Stimulated activated CD4-positive, alpha-beta T cell treated with anti-CD3 and anti-CD28 coated beads, Interleukin-12 subunit alpha, Interleukin-12 subunit beta, amount 100 ng/mL, for 4 hours (primary cell): ENCODE measurements around the gene TSPEAR.
"Not testable (repeated sequence)": the region's sequence is repeated elsewhere in the genome, so short reads cannot be mapped to it uniquely, and the experiment has no call there.

Experiments
- DNase-seq: peaks from one replicate; pipeline ENCODE4 v3.0.0-alpha.2; 2020

Gene TSPEAR

DNA sequence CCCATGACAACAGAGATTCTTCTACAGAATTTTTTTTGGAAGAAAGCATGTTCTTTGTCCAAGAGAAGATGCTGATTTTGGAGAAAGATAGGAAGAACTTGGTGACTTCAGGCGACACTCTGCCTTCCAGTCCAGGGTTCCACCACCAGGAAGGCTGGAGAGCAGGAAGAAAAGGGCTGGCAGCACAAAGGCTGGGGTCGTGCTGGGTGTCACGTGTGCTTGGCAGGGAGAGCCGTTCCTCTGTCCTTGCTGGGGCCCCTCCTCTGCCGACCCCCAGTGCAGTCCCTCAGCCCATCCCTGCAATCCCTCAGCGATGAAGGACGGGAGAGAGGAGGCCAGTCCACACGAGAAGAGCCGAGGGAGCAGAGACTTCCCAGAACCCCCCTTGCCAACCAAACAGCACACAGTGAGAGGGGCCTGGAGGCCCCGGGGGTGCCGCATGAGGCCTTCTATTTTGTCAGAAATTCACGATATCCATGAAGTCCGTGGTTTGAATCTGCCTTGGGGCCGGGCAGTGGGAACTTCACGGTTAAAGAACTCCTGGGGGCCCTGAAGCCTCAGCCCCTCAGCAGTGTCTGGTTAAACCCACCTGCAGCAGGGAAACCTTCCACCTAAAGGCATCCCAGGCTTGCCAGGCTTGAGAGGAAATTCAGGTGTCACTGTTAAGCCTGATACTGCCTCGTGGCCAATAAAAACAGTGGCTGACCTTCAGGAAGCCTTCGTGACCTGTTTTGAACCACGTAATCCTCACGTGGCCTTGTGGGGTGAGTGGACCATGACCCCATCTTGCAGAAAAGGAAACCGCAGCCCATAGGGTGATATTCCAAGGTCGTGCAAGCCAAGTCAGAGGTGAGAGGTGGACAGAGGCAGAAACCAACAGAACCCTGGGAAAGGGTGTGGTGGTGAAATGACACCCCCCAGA is 11.0 kb downstream of the TSPEAR start:
- DNase-seq = no peak

DNA sequence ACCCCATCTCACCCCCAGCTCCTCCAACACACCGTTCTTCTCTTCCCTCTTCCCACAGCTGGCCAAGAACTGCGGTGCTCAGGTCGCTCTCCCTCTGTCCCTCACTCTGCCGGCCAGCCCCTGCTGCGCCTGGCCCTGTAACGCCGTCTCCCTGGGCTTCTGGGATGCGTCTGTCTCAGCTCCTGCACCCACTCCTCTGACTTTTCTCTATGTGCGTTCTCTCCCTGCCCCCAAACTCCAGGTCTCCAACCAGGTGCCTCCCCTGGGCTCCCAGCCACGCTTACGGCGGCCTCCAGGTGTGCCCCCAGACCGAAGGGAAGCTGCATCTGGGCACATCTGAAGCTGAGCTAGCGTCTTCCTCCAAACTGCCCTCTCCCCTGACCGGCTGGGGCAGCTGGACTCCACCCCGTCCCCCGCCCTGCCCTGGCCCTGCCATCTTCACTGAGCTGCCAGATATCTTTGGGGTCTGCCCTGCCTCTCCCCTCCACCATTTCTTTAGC is 11.8 kb downstream of the TSPEAR start:
- no peak for DNase-seq

DNA sequence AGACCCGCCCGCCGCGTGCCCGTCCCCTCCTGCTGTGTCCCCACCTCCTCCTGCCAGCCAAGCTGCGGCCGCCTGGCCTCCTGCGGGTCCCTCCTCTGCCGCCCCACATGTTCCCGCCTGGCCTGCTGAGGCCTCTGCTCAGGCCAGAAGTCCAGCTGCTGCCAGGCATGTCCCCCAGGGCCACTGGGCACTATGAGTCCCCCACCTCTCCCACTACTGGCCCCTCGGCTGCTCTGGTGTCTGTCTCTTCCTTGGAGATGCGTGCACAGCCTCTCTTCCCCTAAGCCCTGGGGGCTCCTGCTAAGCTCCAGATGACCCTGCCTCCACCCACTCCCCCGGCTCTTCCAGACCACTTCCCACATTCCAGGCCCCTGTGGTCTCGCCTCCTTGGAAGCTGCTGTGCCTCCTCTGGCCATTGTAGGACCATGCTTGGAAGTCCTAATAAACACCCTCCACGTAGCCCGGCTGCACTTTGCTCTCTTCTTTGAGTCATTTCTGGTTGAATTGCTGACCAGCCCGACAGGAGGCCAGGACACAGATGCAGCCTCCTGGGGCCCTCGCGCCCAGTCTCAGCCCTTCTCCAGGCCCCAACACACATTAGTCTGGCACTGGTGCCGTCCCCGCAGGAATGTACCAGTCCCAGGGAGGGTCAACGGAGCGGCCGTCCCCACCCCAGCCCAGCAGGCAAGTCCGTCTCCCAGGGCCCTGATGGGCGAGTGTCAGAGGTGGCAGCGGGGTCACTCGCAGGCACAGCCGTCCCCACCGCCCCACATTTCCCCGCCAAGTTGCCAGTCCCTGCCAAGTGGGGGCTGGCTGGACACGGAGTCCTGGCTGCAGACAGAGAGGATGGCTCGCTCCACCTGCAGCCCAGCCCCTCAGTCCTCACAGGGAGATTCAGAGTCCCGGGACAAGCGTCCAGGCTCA is 13.3 kb downstream of the TSPEAR start:
- no peak for DNase-seq

DNA sequence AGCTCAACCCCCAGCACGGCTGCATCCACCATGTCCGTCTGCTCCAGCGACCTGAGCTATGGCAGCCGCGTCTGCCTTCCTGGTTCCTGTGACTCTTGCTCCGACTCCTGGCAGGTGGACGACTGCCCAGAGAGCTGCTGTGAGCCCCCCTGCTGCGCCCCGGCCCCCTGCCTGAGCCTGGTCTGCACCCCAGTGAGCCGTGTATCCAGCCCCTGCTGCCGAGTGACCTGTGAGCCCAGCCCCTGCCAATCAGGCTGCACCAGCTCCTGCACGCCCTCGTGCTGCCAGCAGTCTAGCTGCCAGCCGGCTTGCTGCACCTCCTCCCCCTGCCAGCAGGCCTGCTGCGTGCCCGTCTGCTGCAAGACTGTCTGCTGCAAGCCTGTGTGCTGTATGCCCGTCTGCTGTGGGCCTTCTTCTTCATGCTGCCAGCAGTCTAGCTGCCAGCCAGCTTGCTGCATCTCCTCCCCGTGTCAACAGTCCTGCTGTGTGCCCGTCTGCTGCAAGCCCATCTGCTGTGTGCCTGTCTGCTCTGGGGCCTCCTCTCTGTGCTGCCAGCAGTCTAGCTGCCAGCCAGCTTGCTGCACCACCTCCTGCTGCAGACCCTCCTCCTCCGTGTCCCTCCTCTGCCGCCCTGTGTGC is 14.1 kb downstream of the TSPEAR start, which contains the start of gene KRTAP10-12:
Gene KRTAP10-12, plus strand, starts transcription at position 1 of the 639 bp plus-strand sequence. Its CDS starts 30 bp downstream, at position 31.
- DNase-seq = not testable (repeated sequence)

DNA sequence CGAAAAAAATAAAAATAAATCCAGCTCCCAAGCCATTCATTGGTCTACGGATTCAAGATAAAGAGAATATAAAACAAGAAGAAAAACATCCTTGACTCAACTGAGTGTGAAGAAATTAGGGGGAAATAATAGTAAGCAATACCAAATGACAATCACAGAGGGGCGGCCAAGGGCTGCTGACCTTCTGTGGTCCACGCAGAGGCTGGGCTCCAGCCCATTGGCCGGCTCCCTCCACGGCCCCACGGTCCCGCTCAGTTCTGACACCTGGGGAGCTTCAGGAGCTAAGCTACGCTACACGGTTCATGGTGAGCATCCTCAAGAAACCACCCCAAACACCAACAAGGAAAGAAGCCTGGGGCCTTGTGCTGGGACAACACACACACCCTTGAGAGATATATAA is 14.8 kb downstream of the TSPEAR start:
- DNase-seq = no peak

DNA sequence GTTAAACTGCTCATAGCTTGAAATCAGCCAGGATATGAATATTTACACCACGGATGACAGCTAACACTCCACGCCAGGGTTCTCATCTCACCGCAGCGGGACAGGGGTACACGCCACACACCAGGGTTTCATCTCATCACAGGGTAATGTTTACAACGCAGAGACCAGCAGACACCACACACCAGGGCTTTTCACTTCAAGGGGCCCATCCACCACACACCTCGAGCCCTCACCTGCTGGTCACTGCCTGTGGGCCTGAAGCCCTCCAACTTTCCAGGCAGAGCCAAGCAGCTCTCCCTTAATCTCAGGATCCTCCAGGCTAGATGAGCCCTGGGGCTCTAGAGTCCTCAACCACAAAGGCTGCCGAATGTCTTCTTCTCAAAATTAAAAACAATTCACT is 15.7 kb downstream of the TSPEAR start:
- no peak for DNase-seq

DNA sequence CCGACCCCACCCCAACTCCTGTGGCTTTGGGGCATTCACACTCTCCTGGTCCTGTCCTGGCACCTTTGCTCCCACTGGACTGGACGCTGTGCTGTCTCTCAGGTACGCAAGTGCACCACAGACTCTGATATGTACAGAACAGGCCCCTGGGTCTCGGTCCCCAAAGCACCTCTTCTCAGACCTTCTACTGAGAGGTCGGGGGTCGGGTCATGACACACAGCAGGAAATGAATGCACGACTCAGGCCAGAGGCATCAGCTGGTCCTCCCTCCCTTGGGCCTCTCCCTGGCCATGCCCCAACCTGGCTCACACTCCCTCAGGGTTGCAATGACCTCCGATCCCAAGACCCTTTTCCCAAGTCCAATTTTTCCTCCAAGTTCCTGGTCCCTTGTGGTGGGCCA is 16.2 kb downstream of the TSPEAR start:
- no peak for DNase-seq

DNA sequence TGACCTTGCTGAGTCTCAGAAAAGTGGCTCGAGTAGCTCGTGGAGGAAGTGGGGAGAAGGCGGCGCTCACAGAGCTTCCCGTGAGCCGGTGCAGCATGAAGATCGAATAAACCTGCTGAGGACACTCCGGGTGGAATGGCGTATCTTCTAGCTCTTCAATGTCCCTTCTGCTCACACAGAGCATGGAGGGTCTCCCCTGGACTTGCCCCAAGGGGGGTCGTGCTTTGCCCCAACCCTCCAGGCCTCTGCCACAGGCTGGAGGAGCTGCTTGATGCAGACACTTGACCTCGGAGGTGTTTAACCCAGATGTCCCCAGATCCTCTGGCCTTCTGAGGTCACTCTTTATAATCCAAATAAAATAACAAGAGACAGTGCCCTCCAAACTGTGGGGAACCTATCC is 16.6 kb downstream of the TSPEAR start:
- no peak for DNase-seq

DNA sequence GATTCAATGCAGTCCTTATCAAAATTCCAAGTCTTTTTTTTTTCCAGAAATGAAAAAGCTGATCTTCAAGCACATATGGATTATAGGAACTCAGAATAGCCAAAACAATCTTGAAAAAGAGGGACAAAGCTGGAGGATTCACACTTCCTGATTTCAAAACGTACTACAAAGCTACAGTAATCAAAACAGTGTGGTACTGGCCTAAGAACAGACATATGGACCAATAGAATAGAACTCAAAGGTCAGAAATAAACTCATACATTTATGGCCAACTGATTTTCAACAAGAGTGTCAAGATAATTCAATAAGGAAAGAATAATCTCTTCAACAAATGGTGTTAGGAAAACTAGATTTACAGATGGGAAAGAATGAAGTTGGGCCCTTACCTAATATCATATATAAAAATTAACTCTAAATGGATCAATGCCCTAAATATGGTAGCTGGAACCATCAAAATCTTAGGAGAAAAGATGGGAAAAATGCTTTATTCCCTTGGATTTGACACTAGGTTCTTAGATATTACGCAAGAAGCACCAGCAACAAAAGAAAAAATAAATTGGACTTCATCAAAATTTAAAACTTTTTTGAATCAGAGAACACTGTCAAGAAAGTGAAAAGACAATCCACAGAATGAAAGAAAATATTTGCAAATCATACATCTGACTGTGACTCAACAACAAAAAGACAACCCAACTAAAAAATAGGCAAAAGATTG is 18.4 kb downstream of the TSPEAR start:
- no peak for DNase-seq

DNA sequence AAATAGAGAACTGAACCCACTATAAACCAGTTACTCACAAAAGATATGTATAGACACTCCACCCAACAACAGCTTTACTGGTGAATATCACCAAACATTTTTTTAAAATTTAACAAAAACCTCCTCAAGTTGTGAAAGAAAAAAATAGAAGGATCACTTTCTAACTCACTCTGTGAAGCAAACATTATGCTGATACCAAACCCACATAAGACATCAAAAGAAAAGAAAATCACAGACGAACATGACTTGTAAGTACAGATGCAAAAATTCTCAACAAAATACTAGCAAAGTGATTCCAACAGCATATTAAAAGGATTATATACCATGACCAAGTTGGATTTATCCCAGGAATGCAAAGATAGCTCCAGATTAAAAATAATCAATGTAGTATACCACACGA is 19.7 kb downstream of the TSPEAR start:
- DNase-seq = no peak

DNA sequence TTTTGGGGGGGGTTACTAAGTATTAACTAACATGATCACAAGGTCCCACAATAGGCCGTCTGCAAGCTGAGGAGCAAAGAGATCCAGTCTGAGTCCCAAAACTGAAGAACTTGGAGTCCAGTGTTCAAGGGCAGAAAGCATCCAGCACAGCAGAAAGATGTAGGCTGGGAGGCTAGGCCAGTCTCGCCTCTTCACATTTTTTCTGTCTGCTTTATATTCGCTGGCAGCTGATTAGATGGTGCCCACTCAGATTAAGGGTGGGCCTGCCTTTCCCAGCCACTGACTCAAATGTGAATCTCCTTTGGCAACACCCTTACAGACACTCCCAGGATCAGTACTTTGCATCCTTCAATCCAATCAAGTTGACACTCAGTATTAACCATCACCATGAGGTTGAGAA is 21.6 kb downstream of the TSPEAR start:
- not testable (repeated sequence) for DNase-seq

DNA sequence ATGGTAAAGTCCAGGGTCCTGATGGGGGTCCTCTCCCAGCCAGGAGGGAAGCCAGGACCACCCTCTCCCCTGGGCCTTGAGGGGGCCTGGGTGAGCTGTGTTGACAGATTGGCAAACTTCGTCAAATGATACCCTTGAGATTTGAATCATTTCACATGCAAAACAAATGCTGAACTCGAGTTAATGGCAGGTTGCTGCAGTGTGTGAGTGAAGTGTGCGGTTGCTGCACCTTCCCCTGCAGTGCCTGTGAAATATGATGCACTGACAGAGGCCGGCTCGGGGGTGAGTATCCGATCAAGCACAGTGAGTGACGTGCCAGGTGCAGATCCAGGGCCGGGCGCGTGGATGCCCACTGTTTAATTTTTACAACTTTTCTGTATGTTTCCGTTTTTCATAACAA is 23.7 kb downstream of the TSPEAR start:
- no peak for DNase-seq

DNA sequence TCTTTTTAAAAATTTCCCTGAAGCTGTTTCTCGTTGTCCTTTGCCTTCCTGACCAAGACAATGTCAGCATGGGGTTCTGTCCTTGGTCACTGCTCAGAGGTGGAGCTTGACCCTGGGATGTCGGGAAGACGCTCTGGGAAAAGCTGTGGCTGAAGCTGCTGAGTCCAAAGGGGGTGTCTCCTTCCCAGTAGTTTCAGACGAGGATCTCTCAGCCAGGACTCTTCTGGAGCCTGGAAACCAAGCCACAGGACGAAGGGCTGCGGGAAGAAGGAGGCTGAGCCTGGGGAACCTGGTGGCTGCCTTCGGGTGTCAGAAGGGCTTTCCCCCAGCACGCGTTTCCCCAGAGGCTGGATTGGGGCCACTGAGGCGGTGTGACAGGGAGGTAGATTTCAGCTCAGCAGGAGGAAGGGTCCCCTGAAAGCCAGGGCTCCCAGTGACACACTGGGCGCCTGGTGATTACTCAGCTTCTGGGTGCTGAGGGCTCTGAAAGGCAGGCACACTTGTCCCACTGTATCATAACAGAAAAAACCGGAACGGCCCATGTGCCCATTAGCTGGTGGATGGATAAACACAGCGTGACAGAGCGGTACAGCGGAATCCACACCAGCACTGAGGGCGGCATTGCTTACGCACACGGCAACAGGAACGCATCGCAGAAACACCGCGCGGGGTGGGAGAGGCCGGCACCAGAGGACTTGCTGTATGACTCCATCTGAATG is 24.4 kb downstream of the TSPEAR start:
- no peak for DNase-seq

DNA sequence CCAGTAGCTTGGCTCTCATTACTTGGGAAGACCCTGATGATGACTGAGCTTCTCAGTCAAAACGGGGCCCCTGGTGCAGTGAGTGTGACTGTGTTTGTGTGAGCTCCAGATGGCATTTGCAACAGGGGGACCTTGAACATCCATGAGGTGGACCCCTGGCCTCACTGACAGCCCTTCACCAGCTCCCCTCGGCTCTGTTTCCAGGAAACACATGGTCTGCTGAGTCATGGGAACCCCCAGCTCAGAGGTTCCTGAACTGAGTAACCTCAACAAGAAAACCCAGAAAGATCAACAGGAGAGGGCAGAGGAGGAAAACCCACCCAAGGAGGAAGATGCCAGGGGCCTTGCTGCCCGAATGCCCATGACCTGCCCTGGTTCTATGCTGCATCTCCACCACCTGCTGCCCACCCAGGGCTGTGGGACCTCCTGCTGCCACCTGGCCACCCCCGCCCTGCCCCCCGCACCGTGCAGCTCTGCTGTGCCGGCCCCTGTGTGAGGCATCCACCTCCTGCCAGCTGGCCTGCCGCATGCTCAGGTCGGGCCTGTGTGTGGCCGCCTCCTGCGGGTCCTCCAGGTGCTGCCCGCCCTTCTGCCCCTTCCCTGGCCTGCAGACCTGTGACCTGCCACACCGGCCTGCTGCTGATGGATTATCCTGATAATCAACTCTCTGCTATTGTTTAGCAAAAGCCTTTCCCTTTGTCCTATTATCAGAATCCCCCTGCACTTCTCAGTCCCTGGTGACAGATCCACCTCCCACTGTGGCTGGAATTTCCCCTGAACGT is 25.2 kb downstream of the TSPEAR start:
- no peak for DNase-seq

DNA sequence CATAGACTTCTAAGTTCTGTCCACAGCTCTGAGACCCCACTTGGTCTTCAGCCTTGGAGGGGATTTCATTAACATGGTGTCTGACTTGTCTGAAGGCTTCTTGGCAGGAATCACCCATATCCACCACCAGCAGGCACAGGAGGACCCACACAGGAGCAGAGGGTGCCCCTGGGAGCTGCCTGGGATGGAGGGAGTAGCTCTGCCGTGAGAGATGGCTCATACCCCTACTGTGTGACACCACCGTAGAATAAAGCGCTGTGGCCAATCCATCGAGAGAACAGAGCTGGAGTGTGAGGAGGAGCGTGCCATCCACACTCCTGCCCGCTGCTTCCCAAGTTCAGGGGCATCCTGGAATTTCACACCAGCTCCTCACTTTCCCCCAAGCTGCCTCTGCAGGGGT is 26.3 kb downstream of the TSPEAR start:
- DNase-seq = not testable (repeated sequence)

DNA sequence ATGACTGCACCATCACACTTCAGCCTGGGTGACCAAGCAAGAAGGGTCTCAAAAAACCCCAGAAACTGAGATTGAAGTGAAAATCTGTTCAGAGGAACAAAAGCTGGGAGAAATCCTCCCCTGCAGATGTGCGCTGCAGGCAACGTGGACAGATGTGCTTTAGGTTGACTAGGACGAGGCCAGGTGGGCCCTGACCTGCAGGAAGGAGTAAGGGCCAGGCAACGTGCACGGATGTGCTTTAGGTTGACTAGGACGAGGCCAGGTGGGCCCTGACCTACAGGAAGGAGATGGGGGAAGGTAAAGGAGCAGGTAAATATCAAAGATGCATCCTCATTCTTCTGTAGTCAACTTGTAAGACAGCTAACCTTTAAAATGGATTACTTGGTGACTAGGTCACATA is 26.9 kb downstream of the TSPEAR start:
- no peak for DNase-seq

DNA sequence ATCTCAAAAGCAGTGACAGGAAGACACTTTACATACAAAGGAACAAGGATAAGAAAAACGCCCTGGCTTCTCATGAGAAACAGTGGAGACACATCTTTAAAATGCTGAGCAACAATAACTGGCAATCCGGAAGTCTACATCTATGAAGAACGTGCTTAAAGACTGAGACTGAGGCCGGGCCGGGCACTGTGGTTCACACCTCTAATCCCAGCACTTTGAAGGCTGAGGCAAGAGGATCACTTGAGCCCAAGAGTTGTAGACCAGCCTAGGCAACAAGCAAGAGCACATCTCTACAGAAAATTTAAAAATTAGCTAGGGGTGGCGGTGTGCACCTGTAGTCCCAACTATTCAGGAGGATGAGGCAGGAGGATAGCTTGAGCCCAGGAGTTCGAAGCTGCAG is 27.3 kb downstream of the TSPEAR start:
- no peak for DNase-seq

DNA sequence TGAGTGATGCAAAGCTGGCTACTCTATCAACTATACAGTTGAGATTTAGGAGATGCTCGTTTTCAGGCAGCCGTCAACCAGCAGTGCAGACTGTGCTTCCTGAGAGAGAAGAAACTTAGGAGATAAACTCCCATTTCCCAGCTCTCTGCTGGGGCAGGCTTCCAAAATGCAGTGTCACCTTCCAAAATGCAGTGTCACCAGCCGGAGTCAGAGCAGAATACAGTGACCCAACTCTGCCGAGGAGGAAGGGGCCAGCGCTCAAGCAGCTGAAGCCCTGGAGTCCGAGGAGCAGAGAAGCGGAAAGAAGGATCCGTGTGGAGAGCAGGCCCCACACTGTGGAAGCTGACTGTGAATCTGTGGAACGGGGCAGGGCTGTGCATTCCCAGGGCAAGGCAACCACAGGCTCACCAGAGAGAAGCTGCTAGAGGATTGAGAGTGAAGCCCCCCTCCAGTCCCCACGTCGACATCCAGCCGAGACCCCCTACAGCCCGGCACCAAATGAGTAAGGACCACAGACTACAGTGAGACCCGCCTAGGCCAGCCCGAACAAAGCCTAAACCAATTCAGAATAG is 28.7 kb downstream of the TSPEAR start:
- no peak for DNase-seq

DNA sequence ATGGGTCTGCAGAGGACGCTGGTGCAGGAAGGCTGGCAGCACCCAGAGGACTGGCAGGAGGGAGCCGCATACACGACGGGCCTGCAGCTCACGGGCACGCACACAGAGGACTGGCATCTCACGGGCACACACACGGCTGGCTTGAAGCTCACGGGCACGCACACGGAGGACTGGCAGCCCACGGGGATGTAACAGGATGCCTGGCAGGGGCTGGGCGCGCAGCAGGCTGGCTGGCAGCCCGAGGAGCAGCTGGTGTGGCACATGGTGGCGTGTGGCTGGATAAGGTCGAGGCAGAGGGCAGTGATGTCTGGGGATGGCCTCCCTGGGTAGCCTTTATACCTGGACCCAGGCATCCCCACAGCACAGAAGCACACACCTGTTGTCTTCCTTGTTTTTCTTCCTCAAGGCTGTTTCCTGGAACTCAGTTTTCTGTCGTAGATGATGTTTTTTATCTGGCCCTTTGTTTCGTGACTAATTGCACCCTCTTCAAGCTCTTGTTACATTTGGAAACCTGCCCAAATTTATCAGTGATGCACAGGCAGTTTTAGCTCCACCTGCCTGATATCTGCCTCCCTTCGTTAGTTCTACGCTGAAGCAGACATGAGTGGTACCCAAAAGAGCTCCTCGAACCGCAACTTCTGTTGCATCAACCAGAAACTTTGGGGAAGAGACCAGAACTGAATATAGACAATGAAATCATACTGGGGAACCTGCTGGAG is 29.4 kb downstream of the TSPEAR start, which contains the start of gene KRTAP12-1:
Gene KRTAP12-1, minus strand, starts transcription at position 303 of the 719 bp plus-strand sequence. Its CDS starts 40 bp downstream, at position 263.
- DNase-seq = no peak

DNA sequence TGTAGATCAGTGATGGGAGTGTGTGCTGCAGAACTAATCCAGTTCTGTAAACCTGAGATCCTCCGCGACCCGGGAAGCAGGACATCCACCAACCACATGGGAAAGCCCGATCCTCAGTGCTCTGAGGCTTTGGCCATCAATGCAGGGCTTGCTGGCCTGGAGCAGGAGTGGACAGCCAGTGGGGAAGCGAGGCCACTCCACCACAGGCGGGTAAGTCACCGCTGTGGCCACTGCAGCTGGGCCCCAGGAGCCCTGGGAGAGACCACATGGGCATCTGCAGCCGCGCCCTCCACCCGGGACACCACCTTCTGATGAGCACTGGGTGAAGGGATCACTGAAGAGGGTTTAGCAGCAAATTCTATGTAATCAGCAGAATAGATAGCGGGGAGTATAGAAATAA is 30.2 kb downstream of the TSPEAR start:
- DNase-seq = no peak
